Colon (tissue), 2 donors: ENCODE measurements around the gene PPM1G.
A peak's percentile ranks its signal among the peaks of the same experiment; 100 is the strongest.
"Not testable (repeated sequence)": the region's sequence is repeated elsewhere in the genome, so short reads cannot be mapped to it uniquely, and the experiment has no call there.

Source experiments
- FAIRE-seq: peaks from 2 replicates; lab custom pipeline; 2012; peaks lifted over from hg19 to GRCh38; lab: Jason Lieb, UNC
- donor health status: control.
- donor health status: control.

The PPM1G gene

GRCh38 chr2:27375513-27376099 lies 33.8 kb downstream of the PPM1G start:
- FAIRE-seq = no peak

- no peak for FAIRE-seq
Measured at GRCh38 chr2:27373567-27373966, 35.8 kb downstream of the PPM1G start.

- no peak for FAIRE-seq
Measured at GRCh38 chr2:27372937-27373336, 36.5 kb downstream of the PPM1G start.

- FAIRE-seq = no peak
Measured at GRCh38 chr2:27370816-27371620, 38.4 kb downstream of the PPM1G start.

GRCh38 chr2:27370026-27370815 lies 39.2 kb downstream of the PPM1G start, which contains the start of the genes EIF2B4 and SNX17:
Gene EIF2B4 (minus strand): TSS chr2:27370338. CDS start chr2:27370314, 24 bp downstream.
Gene SNX17 (plus strand): TSS chr2:27370616. CDS start chr2:27370744, 128 bp downstream.
- peak; percentile 33 for FAIRE-seq

- FAIRE-seq = no peak
Measured at GRCh38 chr2:27369471-27370025, 39.8 kb downstream of the PPM1G start.

- no peak for FAIRE-seq
Measured at GRCh38 chr2:27363933-27364332, 45.5 kb downstream of the PPM1G start.

GRCh38 chr2:27362678-27363420 lies 46.5 kb downstream of the PPM1G start:
- FAIRE-seq = no peak

GRCh38 chr2:27356382-27357181 lies 52.8 kb downstream of the PPM1G start, which contains the start of gene GTF3C2:
Gene GTF3C2 (minus strand): TSS chr2:27356764. CDS start chr2:27343554, 13,210 bp downstream.
- FAIRE-seq = no peak

GRCh38 chr2:27356056-27356381 lies 53.4 kb downstream of the PPM1G start:
- no peak for FAIRE-seq

GRCh38 chr2:27354597-27354927 lies 54.8 kb downstream of the PPM1G start:
- FAIRE-seq = no peak

- FAIRE-seq = no peak
Measured at GRCh38 chr2:27353762-27354596, 55.4 kb downstream of the PPM1G start.

- not testable (repeated sequence) for FAIRE-seq
Measured at GRCh38 chr2:27353386-27353761, 56.0 kb downstream of the PPM1G start.

GRCh38 chr2:27351802-27352598 lies 57.4 kb downstream of the PPM1G start:
- no peak for FAIRE-seq

GRCh38 chr2:27350106-27350693 lies 59.2 kb downstream of the PPM1G start:
- FAIRE-seq = no peak

- no peak for FAIRE-seq
Measured at GRCh38 chr2:27347641-27348040, 61.8 kb downstream of the PPM1G start.

- FAIRE-seq = no peak
Measured at GRCh38 chr2:27336173-27336572, 73.2 kb downstream of the PPM1G start.

GRCh38 chr2:27335311-27335710 lies 74.1 kb downstream of the PPM1G start:
- no peak for FAIRE-seq
